Hepatocyte (in vitro differentiated cells): ENCODE data around the gene AHCY. TPM values are rescaled to one million over a fixed set of nuclear protein-coding genes. Genes with fewer than 3 reads are reported as not detected.

Experiments used
- DNase-seq: peaks from one replicate; pipeline ENCODE4 v3.0.0-alpha.2; 2016; ENCODE audit warnings: low spot score
- H2AFZ ChIP-seq: fragments of 200-600 bp; sonication (generic); 2 replicates; pipeline ENCODE4 v1.6.0; 2016; ENCODE audit warnings: antibody characterized with exemption, mild to moderate bottlenecking
- H3K27ac ChIP-seq: fragments of 200-600 bp; sonication (generic); 2 replicates; pipeline ENCODE4 v1.5.1; 2016; ENCODE audit warnings: mild to moderate bottlenecking
- H3K27me3 ChIP-seq: fragments of 200-600 bp; sonication (generic); 2 replicates; pipeline ENCODE4 v1.6.1; 2016
- H3K36me3 ChIP-seq: fragments of 200-600 bp; sonication (generic); replicated peaks from 2 replicates; pipeline ENCODE4 v1.5.1; 2016; ENCODE audit warnings: low read depth; ENCODE audit not compliant: insufficient read depth
- H3K4me1 ChIP-seq: fragments of 200-600 bp; sonication (generic); 2 replicates; pipeline ENCODE4 v1.5.1; 2016; ENCODE audit warnings: mild to moderate bottlenecking, moderate library complexity; ENCODE audit not compliant: insufficient read depth
- H3K4me2 ChIP-seq: fragments of 200-600 bp; sonication (generic); 2 replicates; pipeline ENCODE4 v1.6.0; 2016
- H3K4me3 ChIP-seq: fragments of 200-600 bp; sonication (generic); 2 replicates; pipeline ENCODE4 v1.5.1; 2016; ENCODE audit warnings: mild to moderate bottlenecking
- H3K79me2 ChIP-seq: fragments of 200-600 bp; sonication (generic); 2 replicates; pipeline ENCODE4 v1.6.0; 2017; ENCODE audit warnings: mild to moderate bottlenecking
- H3K9me2 ChIP-seq: fragments of 200-600 bp; sonication (generic); replicated peaks from 2 replicates; pipeline ENCODE4 v1.6.0; 2017; ENCODE audit warnings: mild to moderate bottlenecking; ENCODE audit not compliant: insufficient read depth
- H3K9me3 ChIP-seq: fragments of 200-600 bp; sonication (generic); 2 replicates; pipeline ENCODE4 v1.5.1; 2016; ENCODE audit warnings: low read depth, mild to moderate bottlenecking
- H4K20me1 ChIP-seq: fragments of 200-600 bp; sonication (generic); 2 replicates; pipeline ENCODE4 v1.6.0; 2016; ENCODE audit warnings: mild to moderate bottlenecking; ENCODE audit not compliant: insufficient read depth, poor library complexity, severe bottlenecking
- EZH2 ChIP-seq: fragments of 200-600 bp; sonication (generic); IDR thresholded peaks from 2 replicates; pipeline ENCODE4 v1.6.1; 2016; ENCODE audit warnings: antibody characterized with exemption, mild to moderate bottlenecking, borderline replicate concordance
- EZH2phosphoT487 ChIP-seq: fragments of 200-600 bp; sonication (generic); IDR thresholded peaks from one replicate; pipeline ENCODE4 v1.6.1; 2018; ENCODE audit warnings: antibody characterized with exemption, mild to moderate bottlenecking, low read depth, moderate library complexity; ENCODE audit not compliant: unreplicated experiment, severe bottlenecking
- WGBS: methylation state at CpG from one replicate; pipeline ENCODE4 v1.1.6; 2016; ENCODE audit warnings: low lambda C conversion rate; ENCODE audit errors: missing lambda C conversion rate; 5-methylcytosine and 5-hydroxymethylcytosine counted together
- polyA plus RNA-seq: library from polyadenylated mRNA; unstranded; fragments of >200 nt; fragmentation: Nextera tagmentation; extraction: Ambion mirVana; gene quantifications from 2 replicates; pipeline ENCODE4 v1.2.1, GENCODE V29; 2016
- total RNA-seq: library from RNA; depleted of rRNA; stranded (reverse); fragments of >200 nt; gene quantifications from 2 replicates; pipeline ENCODE4 v1.2.3, GENCODE V29; 2014
- TF ChIP-seq, protein P1 (sequence below): fragments of 200-600 bp; sonication (generic); IDR thresholded peaks from 2 replicates; pipeline ENCODE4 v1.5.1; 2016; ENCODE audit warnings: antibody characterized with exemption, mild to moderate bottlenecking; ENCODE audit not compliant: poor library complexity

The AHCY gene
- total and polyA plus RNA-seq, 2 experiments from 2014 or later, result 81.1 to 124 TPM

GRCh38 chr20:34320861-34321260 lies 17.7 kb upstream of the AHCY start:
- H4K20me1 ChIP-seq, result no peaks in the 10 kb centered on the region
- no peaks in the 10 kb centered on the region for H3K79me2 ChIP-seq
- WGBS, result 90% methylated on average over 3 of the region's 3 CpGs

GRCh38 chr20:34318609-34319443 lies 15.7 kb upstream of the AHCY start:
- Histone ChIP-seq H3K27ac (no peak overlapping the region), H3K79me2 (no peaks in the 10 kb centered on the region), H3K4me3 (no peak overlapping the region), H3K4me1 (no peaks in the 10 kb centered on the region), H3K9me2 (no peaks in the 10 kb centered on the region), H4K20me1 (no peaks in the 10 kb centered on the region), H2AFZ (no peak overlapping the region), H3K27me3 (no peaks in the 10 kb centered on the region), H3K4me2 (no peak overlapping the region), H3K9me3 (no peaks in the 10 kb centered on the region), H3K36me3 (no peaks in the 10 kb centered on the region)
- DNase-seq, result no peak
- TF ChIP-seq EZH2 (no peak), EZH2phosphoT487 (no peak)
- 64% methylated on average over 4 of the region's 4 CpGs for WGBS

More at GRCh38 chr20:34320861-34321260, 17.7 kb upstream of the AHCY start:
- Histone ChIP-seq H3K4me3 (no peak overlapping the region), H3K9me3 (no peaks in the 10 kb centered on the region), H3K4me2 (no peak overlapping the region), H3K27me3 (no peaks in the 10 kb centered on the region), H3K4me1 (no peaks in the 10 kb centered on the region), H3K27ac (no peak overlapping the region), H3K9me2 (no peaks in the 10 kb centered on the region), H3K36me3 (no peaks in the 10 kb centered on the region), H2AFZ (no peak overlapping the region)
- TF ChIP-seq EZH2, result no peak
- no peak for TF ChIP-seq EZH2phosphoT487
- TF ChIP-seq, protein P1, sequence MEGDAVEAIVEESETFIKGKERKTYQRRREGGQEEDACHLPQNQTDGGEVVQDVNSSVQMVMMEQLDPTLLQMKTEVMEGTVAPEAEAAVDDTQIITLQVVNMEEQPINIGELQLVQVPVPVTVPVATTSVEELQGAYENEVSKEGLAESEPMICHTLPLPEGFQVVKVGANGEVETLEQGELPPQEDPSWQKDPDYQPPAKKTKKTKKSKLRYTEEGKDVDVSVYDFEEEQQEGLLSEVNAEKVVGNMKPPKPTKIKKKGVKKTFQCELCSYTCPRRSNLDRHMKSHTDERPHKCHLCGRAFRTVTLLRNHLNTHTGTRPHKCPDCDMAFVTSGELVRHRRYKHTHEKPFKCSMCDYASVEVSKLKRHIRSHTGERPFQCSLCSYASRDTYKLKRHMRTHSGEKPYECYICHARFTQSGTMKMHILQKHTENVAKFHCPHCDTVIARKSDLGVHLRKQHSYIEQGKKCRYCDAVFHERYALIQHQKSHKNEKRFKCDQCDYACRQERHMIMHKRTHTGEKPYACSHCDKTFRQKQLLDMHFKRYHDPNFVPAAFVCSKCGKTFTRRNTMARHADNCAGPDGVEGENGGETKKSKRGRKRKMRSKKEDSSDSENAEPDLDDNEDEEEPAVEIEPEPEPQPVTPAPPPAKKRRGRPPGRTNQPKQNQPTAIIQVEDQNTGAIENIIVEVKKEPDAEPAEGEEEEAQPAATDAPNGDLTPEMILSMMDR, result no peak
- DNase-seq, result no peak

- Histone ChIP-seq H3K27me3 (no peaks in the 10 kb centered on the region), H4K20me1 (no peaks in the 10 kb centered on the region), H3K4me2 (no peak overlapping the region), H3K9me3 (no peaks in the 10 kb centered on the region), H3K79me2 (no peaks in the 10 kb centered on the region), H3K27ac (no peak overlapping the region), H2AFZ (no peak overlapping the region), H3K9me2 (no peaks in the 10 kb centered on the region), H3K4me1 (peaks cover 12% of the 10 kb centered on the region), H3K36me3 (no peaks in the 10 kb centered on the region), H3K4me3 (no peak overlapping the region)
- DNase-seq, result no peak
- 99% methylated on average over 6 of the region's 6 CpGs for WGBS
- no peak for TF ChIP-seq EZH2
- no peak for TF ChIP-seq EZH2phosphoT487
- TF ChIP-seq, protein P1, result no peak
Measured at GRCh38 chr20:34316196-34316814, 13.2 kb upstream of the AHCY start.

DNA sequence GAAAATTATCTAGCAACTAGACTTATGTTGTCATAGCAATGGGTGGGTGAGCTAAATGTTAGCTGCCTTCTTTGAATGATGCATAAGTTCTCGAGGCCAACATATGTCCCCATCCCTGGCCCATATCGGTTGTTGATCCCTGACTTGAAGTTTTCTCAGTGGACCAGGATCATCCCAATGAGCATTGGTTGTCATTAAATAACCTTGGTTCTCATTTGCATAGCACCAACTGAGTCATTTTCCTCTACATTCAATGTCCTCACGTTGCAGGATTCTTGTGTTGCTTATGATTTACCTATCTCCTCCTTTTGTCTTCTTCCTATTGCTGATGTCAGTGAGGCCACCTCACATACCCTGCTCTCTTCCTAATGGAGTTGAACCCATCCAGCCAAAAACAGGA lies 12.1 kb upstream of the AHCY start:
- 90% methylated on average over 3 of the region's 3 CpGs for WGBS
- Histone ChIP-seq H3K4me3 (no peak overlapping the region), H3K79me2 (no peaks in the 10 kb centered on the region), H3K4me2 (no peak overlapping the region), H3K4me1 (peaks cover 20% of the 10 kb centered on the region), H4K20me1 (no peaks in the 10 kb centered on the region), H3K27ac (no peak overlapping the region), H3K9me3 (no peaks in the 10 kb centered on the region), H3K36me3 (no peaks in the 10 kb centered on the region), H2AFZ (no peak overlapping the region), H3K9me2 (no peaks in the 10 kb centered on the region), H3K27me3 (no peaks in the 10 kb centered on the region)
- TF ChIP-seq EZH2phosphoT487 (no peak), EZH2 (no peak)
- TF ChIP-seq, protein P1, result no peak
- DNase-seq, result no peak
